ENCODE data around the gene GSX1.
A peak's percentile ranks its signal among the peaks of the same experiment; 100 is the strongest.

Gene GSX1

GRCh38 chr13:27835799-27836198, 43.5 kb downstream of the GSX1 start:
- no peak for DNase-seq

- DNase-seq: peak; percentile 25 to 54
These were observed 47.7 kb downstream of the GSX1 start for GRCh38 chr13:27839809-27840467.

GRCh38 chr13:27842571-27842970, 50.3 kb downstream of the GSX1 start:
- no peak for DNase-seq

Measured in SHP77 (cell line).